GM18526 (cell line): ENCODE measurements around the gene VAT1.

Experiments
- POLR2A ChIP-seq: IDR thresholded peaks from 3 replicates; pipeline ENCODE4 v1.6.1; 2011; ENCODE audit not compliant: insufficient read length; ENCODE audit errors: extremely low read depth

The VAT1 gene

GRCh38 chr17:42997984-42998938, 23.9 kb downstream of the VAT1 start, which contains the start of gene RPL27:
Gene RPL27 (plus strand): TSS chr17:42998419. CDS start chr17:42998751, 332 bp downstream.
- peak; percentile 92 for TF ChIP-seq POLR2A

GRCh38 chr17:42997390-42997983, 24.7 kb downstream of the VAT1 start:
- no peak for TF ChIP-seq POLR2A

GRCh38 chr17:42992872-42993271, 29.3 kb downstream of the VAT1 start:
- no peak for TF ChIP-seq POLR2A

- TF ChIP-seq POLR2A: no peak
Measured at GRCh38 chr17:42991471-42991870, 30.7 kb downstream of the VAT1 start.

- no peak for TF ChIP-seq POLR2A
Measured at GRCh38 chr17:42989726-42990652, 32.2 kb downstream of the VAT1 start.

- no peak for TF ChIP-seq POLR2A
Measured at GRCh38 chr17:42989141-42989540, 33.0 kb downstream of the VAT1 start.

- no peak for TF ChIP-seq POLR2A
Measured at GRCh38 chr17:42985225-42985624, 37.0 kb downstream of the VAT1 start.

- no peak for TF ChIP-seq POLR2A
Measured at GRCh38 chr17:42982266-42982665, 39.9 kb downstream of the VAT1 start.

GRCh38 chr17:42980766-42981397, 41.3 kb downstream of the VAT1 start:
- no peak for TF ChIP-seq POLR2A

GRCh38 chr17:42980274-42980765, 41.9 kb downstream of the VAT1 start, which contains the start of gene RUNDC1:
Gene RUNDC1 (plus strand): TSS chr17:42980565. CDS start chr17:42980577, 12 bp downstream.
- peak; percentile 67 for TF ChIP-seq POLR2A

GRCh38 chr17:42979511-42980273, 42.5 kb downstream of the VAT1 start, which contains the start of gene PTGES3L:
Gene PTGES3L (minus strand): TSS chr17:42980080. CDS start chr17:42980053, 27 bp downstream.
- TF ChIP-seq POLR2A: no peak

- no peak for TF ChIP-seq POLR2A
Measured at GRCh38 chr17:42975265-42975664, 46.9 kb downstream of the VAT1 start.

- TF ChIP-seq POLR2A: no peak
Measured at GRCh38 chr17:42971589-42971988, 50.6 kb downstream of the VAT1 start.
